Astrocyte (in vitro differentiated cells and primary cell): ENCODE measurements around the gene ADARB2.

Experiments
- CTCF ChIP-seq: IDR thresholded peaks from 2 replicates; pipeline ENCODE4 v1.5.1; 2011; ENCODE audit warnings: low read depth, mild to moderate bottlenecking, inconsistent platforms, low read length, moderate library complexity; ENCODE audit not compliant: insufficient read depth
- EZH2 ChIP-seq: IDR thresholded peaks from 2 replicates; pipeline ENCODE4 v1.6.1; 2012; ENCODE audit warnings: mild to moderate bottlenecking, low read length, inconsistent platforms; ENCODE audit not compliant: insufficient read depth

- TF ChIP-seq CTCF (no peak), EZH2 (no peak)
These were observed 188.7 kb downstream of the ADARB2 start for GRCh38 chr10:1548596-1548995.
